GM18507 (cell line): Measurements from ENCODE around the gene NR2F6.

Experiments used
- DNase-seq: peaks from one replicate; pipeline ENCODE4 v3.0.0; 2011; ENCODE audit warnings: low read depth; ENCODE audit not compliant: insufficient read length; ENCODE audit errors: extremely low spot score
- FAIRE-seq: peaks from 2 replicates; lab custom pipeline; 2011; peaks lifted over from hg19 to GRCh38; lab: Jason Lieb, UNC

The NR2F6 gene

DNA sequence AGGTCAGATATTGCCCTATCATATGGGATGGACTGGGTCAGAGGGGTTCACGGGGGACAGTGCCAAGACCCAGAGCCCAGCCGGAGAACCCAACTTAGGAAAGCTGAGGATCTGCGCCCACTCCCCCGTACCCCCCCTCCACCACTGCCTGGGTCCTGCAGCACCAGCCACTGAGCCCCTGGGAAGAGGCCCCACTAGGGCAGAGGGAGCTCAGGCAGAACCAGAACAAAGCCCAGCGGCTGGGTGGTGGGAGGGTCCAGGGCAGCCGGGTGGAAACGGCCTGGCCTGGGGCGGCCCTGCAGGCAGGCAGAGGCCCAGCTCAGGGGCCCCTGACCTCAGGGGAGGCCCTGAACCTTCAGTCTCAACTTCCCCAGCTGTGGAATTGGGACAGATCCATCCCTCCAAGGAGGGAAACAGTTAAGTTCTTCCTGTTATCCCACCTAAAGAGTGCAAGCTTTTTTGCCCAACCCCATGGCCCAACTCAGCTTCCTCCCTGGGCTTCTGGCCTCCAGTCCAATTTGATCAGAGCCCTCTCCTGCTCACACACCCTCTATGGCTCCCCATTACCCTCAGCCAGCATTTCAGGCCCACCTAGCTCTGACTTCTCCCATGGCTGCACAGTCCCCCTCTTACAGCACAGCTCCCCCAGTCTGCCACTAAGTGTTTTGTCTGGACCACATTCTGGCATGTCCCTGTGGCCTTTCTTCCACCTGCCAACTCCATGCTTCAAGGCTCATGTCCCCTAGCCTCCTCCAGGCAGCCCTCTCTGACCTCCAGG lies 3.1 kb downstream of the NR2F6 start:
- no peak for FAIRE-seq
- no peak for DNase-seq

DNA sequence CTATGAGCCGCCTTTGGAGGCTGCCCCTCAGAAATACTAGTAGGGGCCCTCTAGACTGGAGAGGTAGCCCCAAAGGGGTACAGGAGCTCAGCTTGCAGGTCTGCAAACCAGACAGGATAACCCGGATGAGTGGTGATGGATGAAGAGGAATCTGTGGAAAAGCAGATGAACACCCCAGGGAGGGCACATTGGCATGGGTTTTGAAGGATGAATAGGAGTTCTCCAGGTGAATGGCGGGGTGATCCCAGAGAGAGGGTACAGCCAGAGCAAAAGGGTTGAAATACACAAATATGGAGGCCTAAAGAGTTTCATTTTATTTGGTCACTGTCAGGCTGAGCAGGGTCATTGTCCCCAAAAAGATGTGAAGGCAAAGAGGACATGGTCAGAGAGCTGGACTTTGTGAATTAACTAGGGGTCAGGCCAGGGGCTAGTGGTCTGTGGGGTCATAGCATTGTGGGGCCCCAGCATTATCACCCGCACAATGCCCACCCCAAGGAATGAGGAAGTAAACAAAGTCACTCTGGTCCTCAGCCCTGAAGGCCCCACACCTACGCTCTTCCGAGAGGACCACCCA lies 4.8 kb downstream of the NR2F6 start:
- FAIRE-seq (no peak), DNase-seq (no peak)

- no peak for DNase-seq
- FAIRE-seq = no peak
Observed at GRCh38 chr19:17240062-17240752, 5.5 kb downstream of the NR2F6 start.

DNA sequence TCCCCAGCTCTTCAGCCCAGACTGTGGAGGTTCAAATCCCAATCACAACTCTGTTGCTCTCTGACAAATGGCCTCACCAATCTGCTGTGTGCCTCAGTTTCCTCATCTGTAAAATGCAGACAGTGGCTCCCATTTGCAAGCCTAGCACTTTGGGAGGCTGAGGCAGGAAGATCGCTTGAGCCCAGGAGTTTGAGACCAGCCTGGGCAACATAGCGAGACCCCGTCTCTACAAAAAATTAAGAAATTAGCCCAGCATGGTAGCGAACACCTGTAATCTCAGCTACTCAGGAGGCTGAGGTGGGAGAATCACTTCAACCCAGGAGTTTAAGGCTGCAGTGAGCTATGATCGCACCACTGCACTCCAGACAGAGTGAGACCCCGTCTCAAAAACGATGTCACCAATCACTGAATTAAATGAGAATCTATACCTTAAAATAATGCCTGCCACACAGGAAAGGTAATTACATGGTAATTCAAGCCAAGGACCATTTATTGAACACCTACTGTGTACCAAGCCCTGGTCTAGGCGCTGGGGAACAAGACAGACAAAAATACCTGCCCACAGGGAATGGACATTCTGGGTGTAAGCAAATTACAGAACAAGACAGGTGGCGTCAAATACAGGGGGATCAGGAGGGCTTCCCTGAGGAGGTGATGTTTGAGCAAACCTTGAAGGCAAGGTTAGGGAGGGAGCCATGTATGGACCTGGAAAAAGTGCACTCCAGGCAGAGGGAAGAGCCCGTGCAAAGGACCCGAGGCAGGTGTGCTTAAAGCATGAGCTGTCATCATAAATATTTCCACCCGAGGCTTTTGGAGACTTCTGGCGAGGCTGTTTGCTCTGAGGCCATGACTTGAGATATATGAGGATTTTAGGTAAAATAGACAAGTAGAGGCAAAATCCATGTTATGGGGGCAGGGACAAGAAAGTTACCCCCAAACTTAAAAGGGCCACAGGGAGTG lies 7.7 kb downstream of the NR2F6 start:
- DNase-seq = no peak
- FAIRE-seq = no peak

DNA sequence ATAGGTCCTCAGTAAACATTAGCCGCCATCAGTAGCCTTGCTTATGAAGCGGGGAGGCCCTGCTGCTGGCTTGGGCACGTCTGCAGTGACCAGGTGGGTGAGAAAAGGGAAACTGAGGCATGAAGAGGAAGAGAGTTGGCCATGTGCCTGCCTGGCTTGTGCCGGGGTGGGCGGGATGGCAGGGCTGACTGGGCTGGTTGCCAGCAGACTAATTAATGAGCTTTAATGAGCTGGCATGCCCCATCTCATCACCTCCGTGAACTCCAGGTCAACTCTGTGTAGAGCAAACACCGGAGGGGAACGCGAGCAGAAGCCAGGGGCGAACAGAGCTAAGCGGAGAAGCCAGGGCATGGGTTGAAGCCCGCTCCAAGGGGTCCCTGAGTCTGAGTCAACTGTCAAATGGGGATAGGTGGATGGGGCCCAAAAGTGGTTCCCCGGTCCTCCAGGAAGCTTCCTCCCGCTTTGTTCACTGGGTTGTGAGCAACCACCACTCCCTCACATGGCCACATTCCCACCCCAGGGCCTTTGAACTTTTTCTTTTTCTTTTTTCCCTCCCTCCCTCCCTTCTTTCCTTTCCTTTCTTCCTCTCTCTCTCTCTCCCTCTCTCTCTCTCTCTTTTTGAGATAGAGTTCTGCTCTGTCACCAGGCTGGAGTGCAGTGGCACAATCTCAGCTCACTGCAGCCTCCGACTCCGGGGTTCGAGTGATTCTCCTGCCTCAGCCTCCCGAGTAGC lies 8.7 kb downstream of the NR2F6 start:
- FAIRE-seq (no peak), DNase-seq (no peak)

DNA sequence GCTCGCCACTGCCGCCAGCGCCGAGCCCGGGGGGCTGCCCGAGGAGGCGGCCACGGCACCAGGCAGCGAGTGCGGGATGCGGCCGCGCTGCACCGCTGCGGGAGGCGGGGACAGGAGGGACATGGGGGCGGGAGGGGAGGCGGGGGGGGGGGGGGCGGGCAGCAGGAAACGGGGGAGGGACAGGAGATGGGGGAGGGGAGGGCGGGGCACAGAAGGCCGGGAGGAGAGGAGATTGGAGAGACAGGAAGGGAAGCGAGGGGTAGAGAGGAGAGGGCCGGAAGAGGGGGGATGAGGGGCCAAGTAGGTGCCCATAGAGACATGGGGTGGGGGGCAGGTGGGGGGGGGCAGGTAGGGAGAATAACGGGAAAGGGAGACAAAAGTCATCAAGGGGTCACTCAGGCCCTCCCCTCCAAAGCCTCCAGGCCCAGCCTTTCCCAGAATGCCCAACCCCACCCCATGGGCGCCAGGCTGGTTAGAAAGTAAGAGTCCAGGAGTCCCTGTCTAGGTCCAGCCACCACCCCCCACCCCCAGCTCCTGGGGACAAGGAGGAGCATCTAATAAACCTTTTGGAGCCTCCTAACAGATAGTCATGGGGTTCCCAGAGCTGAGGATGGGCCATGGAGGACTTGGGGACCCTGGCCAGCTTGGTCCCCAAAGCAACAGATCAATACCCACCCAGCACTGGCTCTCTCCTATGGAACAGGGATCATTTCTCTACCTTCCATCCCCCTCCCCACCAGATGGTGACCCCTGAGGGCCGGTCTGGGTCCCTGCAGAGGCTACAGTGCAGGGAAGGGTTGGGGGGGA lies 9.5 kb downstream of the NR2F6 start:
- FAIRE-seq (no peak), DNase-seq (no peak)

DNA sequence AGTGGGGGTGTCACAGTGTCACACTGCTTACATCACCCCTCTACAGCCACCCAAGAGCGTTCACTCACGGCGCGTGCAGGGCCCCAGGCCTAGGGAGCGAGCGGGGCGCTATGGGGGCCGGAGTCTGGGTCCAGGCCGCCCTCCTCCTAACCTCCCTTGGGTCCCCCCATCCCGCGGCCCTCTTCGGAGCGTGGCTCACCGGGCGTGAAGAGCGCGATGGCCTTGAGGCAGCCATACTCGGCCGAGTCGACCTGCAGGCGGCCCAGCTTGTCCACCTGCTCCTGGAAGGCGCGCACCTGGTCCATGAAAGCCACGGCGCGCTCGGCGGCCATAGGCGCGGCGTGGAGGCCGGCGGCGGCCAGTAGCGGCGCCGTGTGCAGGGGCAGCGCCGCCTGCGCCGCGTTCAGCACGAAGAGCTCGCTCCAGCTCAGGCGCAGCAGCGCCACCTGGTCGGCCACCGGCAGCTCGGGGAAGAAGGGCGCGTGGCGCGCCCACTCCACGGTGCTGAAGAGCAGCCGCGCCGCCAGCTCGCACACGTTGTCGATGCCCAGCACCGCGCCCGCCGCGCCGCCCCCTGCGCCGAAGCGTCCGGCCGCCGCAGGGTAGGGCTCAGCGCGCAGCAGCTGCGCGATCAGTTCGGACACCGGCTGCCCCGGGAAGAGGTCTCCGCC lies 10.3 kb downstream of the NR2F6 start:
- peak; percentile 78 for FAIRE-seq
- peak; percentile 54 for DNase-seq

DNA sequence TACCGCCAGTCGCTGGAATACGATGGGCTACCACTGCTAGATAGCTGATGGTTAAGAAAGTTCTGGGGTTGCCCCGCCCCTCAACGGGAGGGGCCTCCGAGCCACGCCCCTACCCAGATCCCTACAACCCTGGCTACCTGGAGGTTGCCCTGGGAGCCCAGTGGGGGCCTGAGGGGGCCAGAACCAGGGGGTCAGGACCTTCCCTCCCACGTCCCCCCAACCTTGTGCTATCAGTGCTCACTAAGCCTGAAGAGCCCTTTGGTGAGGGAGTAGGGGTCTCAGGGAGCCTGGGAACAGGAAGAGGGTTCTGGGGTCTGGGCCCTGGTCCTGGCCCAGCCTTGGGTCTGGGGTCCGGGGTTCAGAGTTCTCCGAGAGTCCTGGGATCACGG lies 10.8 kb downstream of the NR2F6 start:
- FAIRE-seq (peak; percentile 81), DNase-seq (no peak)

GRCh38 chr19:17232258-17232657 lies 13.5 kb downstream of the NR2F6 start:
- FAIRE-seq = no peak
- DNase-seq = no peak

- no peak for FAIRE-seq
Observed at GRCh38 chr19:17229890-17230289, 15.8 kb downstream of the NR2F6 start.

DNA sequence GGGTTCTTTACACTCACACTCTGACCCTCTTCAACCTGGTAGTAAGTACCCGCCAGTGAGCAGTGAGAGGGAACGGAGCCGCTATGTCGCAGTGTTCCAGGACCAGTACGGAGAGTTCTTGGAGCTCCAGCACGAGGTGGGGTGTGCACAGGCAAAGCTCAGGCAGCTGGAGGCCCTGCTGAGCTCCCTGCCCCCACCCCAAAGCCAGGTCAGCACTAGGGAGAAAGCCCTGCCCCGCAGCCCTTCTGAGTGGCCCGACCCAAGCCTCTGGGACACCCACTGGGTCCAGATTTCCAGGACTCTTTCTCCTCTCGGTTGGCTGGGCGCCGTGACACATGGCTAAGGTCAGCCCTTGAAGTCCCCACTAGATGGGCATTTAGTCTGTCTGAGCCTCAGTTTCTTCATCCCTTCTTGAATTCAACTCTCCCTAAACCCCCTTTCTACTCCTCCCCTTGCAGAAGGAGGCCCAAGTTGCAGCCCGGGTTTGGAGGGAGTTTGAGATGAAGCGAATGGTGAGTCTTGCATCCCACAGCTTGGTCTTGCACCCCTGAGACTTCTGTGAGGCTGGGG lies 17.8 kb downstream of the NR2F6 start:
- FAIRE-seq (no peak), DNase-seq (no peak)

More at GRCh38 chr19:17229890-17230289, 15.8 kb downstream of the NR2F6 start:
- DNase-seq = no peak

DNA sequence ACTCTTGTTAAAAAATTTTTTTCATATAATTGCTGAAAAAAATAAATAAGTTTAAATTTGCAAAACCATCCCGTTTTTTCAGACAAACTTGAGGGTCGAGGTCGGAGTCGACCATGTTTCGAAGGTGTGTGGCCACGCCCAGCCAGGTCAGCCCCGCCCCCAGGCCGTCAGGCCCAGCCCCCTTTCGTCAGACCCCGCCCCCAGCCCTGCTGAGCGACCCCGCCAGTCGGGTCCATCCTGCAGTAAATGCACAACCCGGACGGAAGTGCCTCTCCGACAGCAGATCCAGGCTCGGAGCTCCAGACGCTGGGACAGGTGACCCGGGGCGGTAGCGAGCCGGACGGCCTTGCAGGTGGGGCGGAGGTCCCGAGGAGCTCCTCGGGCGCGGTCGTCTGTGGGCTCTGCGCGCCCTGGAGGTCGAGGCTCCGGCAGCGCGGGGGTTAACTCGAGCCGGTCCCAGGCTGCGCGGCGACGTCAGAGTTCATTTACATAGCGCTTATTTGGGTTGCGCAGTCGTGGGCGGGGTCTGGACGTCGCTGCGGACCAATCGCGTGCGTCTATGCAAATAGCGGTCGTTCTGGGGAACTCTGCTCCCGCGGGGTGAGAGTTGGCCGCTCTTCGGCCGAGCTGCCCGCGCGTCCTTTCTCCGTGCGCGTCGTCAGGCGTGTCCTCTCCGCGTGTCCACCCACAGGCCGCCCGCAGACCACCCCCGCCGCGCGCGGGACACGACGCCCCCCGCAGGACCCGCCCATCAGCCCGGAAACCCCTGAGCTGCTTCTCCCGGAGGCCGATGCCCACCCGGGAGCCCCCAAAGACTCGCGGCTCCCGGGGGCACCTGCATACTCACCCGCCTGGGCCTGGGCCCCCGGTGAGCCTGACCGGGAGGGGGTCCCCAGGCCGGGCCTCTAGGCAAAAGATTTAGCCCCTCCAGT lies 19.5 kb downstream of the NR2F6 start, which contains the start of gene OCEL1:
Gene OCEL1 (plus strand): TSS at position 225 of the 932 bp plus-strand sequence. CDS start 22 bp downstream, at position 247.
- FAIRE-seq (peak; percentile 97), DNase-seq (peak; percentile 87)

- FAIRE-seq (no peak), DNase-seq (no peak)
Observed at GRCh38 chr19:17225053-17225452, 20.7 kb downstream of the NR2F6 start.

DNA sequence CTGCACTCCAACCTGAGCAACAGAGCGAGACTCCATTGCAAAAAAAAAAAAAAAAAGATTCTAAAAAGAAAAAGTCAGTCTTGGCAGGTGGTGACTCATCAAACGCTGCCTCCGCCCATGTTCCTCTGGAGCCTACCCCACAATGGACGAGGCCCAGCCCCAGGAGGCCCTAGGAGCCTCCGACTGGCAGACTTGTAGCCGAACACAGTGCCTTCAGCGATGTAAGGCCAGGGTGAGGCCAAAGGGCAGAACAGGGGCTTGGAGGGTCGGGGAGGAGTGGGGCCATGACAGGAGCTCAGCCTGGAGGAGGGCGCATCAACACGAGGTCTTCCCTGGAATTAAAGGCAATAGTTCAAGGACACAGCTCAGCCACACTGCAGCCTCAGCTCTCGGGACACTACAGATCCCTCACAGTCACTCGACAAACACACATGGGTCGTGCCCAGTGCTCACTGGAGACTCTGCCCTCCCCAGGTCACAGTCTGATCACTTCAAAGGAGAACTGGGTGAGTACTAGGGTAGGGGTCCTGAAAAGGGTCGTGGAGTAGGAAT lies 25.4 kb downstream of the NR2F6 start:
- FAIRE-seq (no peak), DNase-seq (no peak)

- FAIRE-seq (no peak), DNase-seq (no peak)
Observed at GRCh38 chr19:17219286-17219685, 26.4 kb downstream of the NR2F6 start.

- DNase-seq = no peak
Observed at GRCh38 chr19:17216058-17216670, 29.6 kb downstream of the NR2F6 start.

More at GRCh38 chr19:17216058-17216670, 29.6 kb downstream of the NR2F6 start:
- no peak for FAIRE-seq
